GM19238 (cell line): ENCODE measurements around the gene RHOT1.

ENCODE experiments used
- DNase-seq: peaks from one replicate; pipeline ENCODE4 v3.0.0; 2011; ENCODE audit warnings: low spot score; ENCODE audit not compliant: insufficient read length

RHOT1 gene

DNA sequence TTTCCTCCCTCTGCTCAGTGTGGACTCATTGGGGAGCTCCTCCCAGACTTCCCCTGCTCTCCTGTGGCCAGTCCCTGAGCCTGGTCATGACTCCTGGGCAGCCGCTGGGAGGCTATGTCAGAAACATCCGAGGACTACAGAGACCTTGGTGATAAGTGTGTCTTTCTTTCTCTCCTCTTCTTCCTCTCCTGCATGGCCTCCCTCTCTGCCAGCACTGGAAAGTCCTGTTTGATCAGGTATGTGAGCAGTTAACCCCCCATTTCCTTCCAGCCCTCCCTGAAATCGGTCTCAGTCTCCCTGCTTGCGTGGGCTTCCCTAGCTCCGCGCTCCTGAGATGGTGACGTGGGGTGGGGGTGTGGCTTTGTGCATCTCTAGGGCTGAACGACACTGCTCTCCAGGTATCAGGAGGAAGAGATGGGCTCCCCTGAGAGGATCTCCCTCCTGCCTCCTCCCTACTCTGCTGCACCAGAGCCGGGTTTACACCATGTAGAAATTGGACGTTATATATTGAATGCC lies 125.4 kb downstream of the RHOT1 start:
- no peak for DNase-seq

DNA sequence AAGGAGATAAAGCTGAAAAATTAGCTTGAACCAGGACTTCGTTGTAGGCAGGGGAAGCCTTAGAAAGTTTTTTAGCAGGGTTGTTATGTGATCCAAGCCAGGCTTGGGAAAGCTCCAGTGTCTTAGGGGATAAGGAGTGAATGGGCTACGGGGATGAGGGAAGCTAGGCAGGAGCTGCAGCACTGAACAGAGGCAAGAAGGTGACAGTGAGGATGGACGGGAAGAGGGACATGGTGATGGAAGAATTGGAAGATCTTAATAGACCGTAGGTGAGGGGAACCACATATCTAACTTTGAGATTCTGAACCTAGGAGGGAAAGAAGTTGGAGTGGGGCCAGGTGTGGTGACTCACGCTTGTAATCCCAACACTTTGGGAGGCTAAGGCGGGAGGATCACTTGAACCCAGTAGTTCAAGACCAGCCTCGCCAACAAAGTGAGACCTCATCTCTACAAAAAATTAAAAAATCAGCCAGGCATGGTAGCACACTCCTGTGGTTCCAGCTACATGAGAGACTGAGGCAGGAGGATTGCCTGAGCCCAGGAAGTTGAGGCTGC lies 126.5 kb downstream of the RHOT1 start:
- DNase-seq = no peak

DNA sequence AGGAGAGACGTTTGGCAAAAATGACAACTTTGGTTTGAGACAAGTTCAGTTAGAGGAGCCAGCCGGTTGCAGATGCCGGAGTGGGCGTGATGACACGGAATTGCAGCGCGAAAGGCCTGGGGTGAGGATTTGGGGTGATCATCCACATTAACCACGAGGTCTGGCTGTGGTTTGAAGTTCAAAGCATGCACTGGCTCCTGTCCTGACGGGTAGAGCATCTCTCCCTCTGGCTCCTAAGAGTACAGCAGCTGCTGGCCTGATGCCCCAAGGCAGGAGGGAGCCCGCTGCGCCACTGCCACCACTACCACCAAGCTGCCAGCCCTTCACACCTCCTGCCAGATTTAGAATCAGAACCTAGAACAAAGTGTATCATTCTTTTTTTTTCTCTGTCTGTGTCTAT lies 127.1 kb downstream of the RHOT1 start:
- no peak for DNase-seq

DNA sequence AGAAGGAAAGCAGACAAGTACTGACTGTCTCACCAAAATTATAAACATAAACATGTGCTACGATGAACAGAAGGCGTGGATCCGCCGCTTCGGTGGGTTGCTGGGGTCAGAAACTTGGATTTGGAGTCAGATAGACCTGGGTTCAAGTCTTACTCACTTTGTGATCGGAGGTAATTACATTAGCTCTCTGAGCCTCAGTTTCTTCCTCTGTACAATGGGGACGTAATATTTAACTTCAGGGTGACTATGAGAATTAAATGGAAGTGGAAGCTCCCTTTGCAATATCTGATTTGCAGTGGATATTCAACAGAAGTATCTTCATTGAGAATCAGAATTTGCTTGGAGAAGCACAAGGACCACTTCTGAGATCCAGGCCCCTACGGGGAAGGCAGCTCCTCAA lies 129.5 kb downstream of the RHOT1 start:
- DNase-seq = no peak

DNA sequence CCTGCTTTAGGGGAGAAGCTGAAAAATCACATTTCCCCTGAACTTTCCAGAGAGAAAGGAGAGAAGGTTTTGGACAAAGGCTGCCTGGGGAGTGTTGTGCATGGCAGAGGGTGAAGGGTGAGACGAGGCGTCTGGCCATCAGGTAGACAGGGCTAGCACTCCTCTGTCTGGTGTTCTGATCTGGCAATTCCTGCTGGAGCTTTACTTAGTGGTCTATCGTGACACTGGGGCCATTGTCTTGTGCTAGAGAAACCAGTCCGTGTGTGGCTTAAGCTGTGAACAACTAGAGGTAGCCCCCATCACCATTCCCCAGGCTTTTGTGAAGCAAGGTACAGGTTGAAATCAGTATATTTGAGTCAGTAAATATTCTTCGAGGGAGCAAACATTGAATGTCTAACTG lies 131.8 kb downstream of the RHOT1 start:
- no peak for DNase-seq

DNA sequence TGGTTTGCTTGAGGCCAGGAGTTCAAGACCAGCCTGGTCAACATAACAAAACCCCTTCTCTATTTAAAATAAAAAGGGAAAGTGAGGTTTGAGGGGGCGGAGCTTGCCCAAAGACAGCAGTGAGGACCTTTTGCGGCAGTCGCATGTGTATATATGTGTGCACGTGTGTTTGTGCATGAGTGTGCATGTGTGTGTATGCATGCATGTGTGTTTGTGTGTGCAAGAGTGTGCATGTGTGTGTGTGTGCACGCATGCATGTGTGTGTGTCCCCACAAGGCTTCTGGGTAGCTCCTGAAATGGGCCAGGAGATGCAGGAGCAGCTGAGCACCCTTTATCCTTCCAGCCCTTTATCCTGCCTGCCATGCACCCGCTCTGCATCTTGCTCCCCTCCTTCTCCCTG lies 132.3 kb downstream of the RHOT1 start:
- no peak for DNase-seq
